HepG2 (cell line): ENCODE data around the gene CD7. TPM values are rescaled to one million over a fixed set of nuclear protein-coding genes. Genes with fewer than 3 reads are reported as not detected.

ENCODE experiments used
- ARNT ChIP-seq: fragments of 450-650 bp; IDR thresholded peaks from 2 replicates; pipeline ENCODE4 v1.6.1; 2017
- DNMT1 ChIP-seq: sonication (generic); formaldehyde crosslinking; IDR thresholded peaks from 2 replicates; pipeline ENCODE4 v1.5.1; 2020; ENCODE audit warnings: mild to moderate bottlenecking, missing genetic modification reagents
- FOXO1 ChIP-seq: sonication (generic); formaldehyde crosslinking; IDR thresholded peaks from 2 replicates; pipeline ENCODE4 v1.4.0; 2020; ENCODE audit warnings: missing genetic modification reagents
- JUN ChIP-seq: sonication (generic); formaldehyde crosslinking; IDR thresholded peaks from 2 replicates; pipeline ENCODE4 v1.4.0; 2020; ENCODE audit warnings: mild to moderate bottlenecking, missing genetic modification reagents
- NCOA1 ChIP-seq: sonication (generic); formaldehyde crosslinking; IDR thresholded peaks from 2 replicates; pipeline ENCODE4 v1.9.0; 2021; ENCODE audit warnings: missing genetic modification reagents
- NFKBIZ ChIP-seq: IDR thresholded peaks from 2 replicates; pipeline ENCODE4 v1.6.1; 2018; ENCODE audit warnings: missing genetic modification reagents, missing compliant biosample characterization
- NKX3-1 ChIP-seq: sonication (generic); formaldehyde crosslinking; IDR thresholded peaks from 2 replicates; pipeline ENCODE4 v1.5.0; 2020; ENCODE audit warnings: missing genetic modification reagents
- NR2C2 ChIP-seq: sonication (generic); formaldehyde crosslinking; IDR thresholded peaks from 2 replicates; pipeline ENCODE4 v1.4.0; 2020; ENCODE audit warnings: missing genetic modification reagents, mild to moderate bottlenecking, moderate library complexity, borderline replicate concordance
- RBAK ChIP-seq: sonication (generic); formaldehyde crosslinking; IDR thresholded peaks from 2 replicates; pipeline ENCODE4 v1.5.1; 2020; ENCODE audit warnings: mild to moderate bottlenecking, missing genetic modification reagents
- ZNF317 ChIP-seq: sonication (generic); formaldehyde crosslinking; IDR thresholded peaks from 2 replicates; pipeline ENCODE4 v1.5.0; 2020; ENCODE audit warnings: mild to moderate bottlenecking, missing genetic modification reagents
- ZNF615 ChIP-seq: sonication (generic); formaldehyde crosslinking; IDR thresholded peaks from 2 replicates; pipeline ENCODE4 v1.5.0; 2020; ENCODE audit warnings: mild to moderate bottlenecking, missing genetic modification reagents, borderline replicate concordance
- ZNF766 ChIP-seq: sonication (generic); formaldehyde crosslinking; IDR thresholded peaks from 2 replicates; pipeline ENCODE4 v1.5.0; 2020; ENCODE audit warnings: missing genetic modification reagents, borderline replicate concordance
- polyA plus RNA-seq, 8 experiments: library from polyadenylated mRNA; depleted of rRNA in 3 of 8; stranded (reverse) in 7 of 8; unstranded in 1 of 8; fragments of >200 nt; fragmentation: Illumina TruSeq in 4 of 8; extraction: Trizol in 4 of 8; gene quantifications; 2 replicates each; pipeline versions ENCODE4 v1.2.1 to v1.2.3, GENCODE V29; 2011 to 2016; ENCODE audit warnings: low read depth in 4 of 8, missing spikeins in 1 of 8, mixed read lengths in 1 of 8; ENCODE audit not compliant: insufficient read depth in 1 of 8
- total RNA-seq, 5 experiments: library from RNA; depleted of rRNA; stranded (reverse); fragments of >200 nt; fragmentation: Illumina TruSeq; extraction: Trizol; gene quantifications; 2 replicates each; pipeline ENCODE4 v1.2.3, GENCODE V29; 2016; ENCODE audit warnings: low read depth in 1 of 5
- TF ChIP-seq, protein P1 (sequence below): sonication (generic); formaldehyde crosslinking; IDR thresholded peaks from 2 replicates; pipeline ENCODE4 v1.5.1; 2020; ENCODE audit warnings: mild to moderate bottlenecking, moderate library complexity, missing genetic modification reagents
- TF ChIP-seq, protein P2 (sequence below): IDR thresholded peaks from 2 replicates; pipeline ENCODE4 v1.6.1; 2016; ENCODE audit warnings: low read depth
- TF ChIP-seq, protein P3 (sequence below): fragments of 450-650 bp; IDR thresholded peaks from 2 replicates; pipeline ENCODE4 v1.6.1; 2017; ENCODE audit warnings: mild to moderate bottlenecking

Gene CD7
- total and polyA plus RNA-seq, 2 of the 13 experiments (the other 11 are each of a cell fraction or from before 2014, with no cell fraction given): 67.6 to 76.4 TPM

- TF ChIP-seq, protein P1, sequence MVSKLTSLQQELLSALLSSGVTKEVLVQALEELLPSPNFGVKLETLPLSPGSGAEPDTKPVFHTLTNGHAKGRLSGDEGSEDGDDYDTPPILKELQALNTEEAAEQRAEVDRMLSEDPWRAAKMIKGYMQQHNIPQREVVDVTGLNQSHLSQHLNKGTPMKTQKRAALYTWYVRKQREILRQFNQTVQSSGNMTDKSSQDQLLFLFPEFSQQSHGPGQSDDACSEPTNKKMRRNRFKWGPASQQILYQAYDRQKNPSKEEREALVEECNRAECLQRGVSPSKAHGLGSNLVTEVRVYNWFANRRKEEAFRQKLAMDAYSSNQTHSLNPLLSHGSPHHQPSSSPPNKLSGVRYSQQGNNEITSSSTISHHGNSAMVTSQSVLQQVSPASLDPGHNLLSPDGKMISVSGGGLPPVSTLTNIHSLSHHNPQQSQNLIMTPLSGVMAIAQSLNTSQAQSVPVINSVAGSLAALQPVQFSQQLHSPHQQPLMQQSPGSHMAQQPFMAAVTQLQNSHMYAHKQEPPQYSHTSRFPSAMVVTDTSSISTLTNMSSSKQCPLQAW (CRISPR knock-in tag): peak; percentile 79
- TF ChIP-seq NFKBIZ (CRISPR knock-in tag) (0 out of 2 replicates have a peak, but pooled peaks have one; percentile 68), ZNF615 (CRISPR knock-in tag) (peak; percentile 74; the same call in 1 of the 2 replicates), ZNF766 (CRISPR knock-in tag) (peak; percentile 34; the same call in 1 of the 2 replicates), RBAK (no peak), FOXO1 (CRISPR knock-in tag) (no peak), ARNT (no peak), JUN (CRISPR knock-in tag) (peak; percentile 38; the same call in 1 of the 2 replicates), NKX3-1 (CRISPR knock-in tag) (peak; percentile 59; the same call in 1 of the 2 replicates), NCOA1 (CRISPR knock-in tag) (peak; percentile 96), NR2C2 (CRISPR knock-in tag) (peak; percentile 52), DNMT1 (CRISPR knock-in tag) (peak; percentile 58; the same call in 1 of the 2 replicates), ZNF317 (peak; percentile 62; the same call in 1 of the 2 replicates)
- TF ChIP-seq, protein P2, sequence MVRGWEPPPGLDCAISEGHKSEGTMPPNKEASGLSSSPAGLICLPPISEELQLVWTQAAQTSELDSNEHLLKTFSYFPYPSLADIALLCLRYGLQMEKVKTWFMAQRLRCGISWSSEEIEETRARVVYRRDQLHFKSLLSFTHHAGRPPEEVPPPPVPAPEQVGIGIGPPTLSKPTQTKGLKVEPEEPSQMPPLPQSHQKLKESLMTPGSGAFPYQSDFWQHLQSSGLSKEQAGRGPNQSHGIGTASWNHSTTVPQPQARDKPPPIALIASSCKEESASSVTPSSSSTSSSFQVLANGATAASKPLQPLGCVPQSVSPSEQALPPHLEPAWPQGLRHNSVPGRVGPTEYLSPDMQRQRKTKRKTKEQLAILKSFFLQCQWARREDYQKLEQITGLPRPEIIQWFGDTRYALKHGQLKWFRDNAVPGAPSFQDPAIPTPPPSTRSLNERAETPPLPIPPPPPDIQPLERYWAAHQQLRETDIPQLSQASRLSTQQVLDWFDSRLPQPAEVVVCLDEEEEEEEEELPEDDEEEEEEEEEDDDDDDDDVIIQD (CRISPR knock-in tag): no peak; the same call in 1 of the 2 replicates
- TF ChIP-seq, protein P3, sequence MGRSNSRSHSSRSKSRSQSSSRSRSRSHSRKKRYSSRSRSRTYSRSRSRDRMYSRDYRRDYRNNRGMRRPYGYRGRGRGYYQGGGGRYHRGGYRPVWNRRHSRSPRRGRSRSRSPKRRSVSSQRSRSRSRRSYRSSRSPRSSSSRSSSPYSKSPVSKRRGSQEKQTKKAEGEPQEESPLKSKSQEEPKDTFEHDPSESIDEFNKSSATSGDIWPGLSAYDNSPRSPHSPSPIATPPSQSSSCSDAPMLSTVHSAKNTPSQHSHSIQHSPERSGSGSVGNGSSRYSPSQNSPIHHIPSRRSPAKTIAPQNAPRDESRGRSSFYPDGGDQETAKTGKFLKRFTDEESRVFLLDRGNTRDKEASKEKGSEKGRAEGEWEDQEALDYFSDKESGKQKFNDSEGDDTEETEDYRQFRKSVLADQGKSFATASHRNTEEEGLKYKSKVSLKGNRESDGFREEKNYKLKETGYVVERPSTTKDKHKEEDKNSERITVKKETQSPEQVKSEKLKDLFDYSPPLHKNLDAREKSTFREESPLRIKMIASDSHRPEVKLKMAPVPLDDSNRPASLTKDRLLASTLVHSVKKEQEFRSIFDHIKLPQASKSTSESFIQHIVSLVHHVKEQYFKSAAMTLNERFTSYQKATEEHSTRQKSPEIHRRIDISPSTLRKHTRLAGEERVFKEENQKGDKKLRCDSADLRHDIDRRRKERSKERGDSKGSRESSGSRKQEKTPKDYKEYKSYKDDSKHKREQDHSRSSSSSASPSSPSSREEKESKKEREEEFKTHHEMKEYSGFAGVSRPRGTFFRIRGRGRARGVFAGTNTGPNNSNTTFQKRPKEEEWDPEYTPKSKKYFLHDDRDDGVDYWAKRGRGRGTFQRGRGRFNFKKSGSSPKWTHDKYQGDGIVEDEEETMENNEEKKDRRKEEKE: no peak
- TF ChIP-seq, all 625 proteins: peak for 342
These were observed 24.9 kb downstream of the CD7 start (continued) for GRCh38 chr17:82292251-82293154.
